Measurements from ENCODE around the gene NPIPB2.

- TF ChIP-seq CTCF (IDR thresholded peaks at IDR 0.05; ENCODE audit: insufficient read depth, low read depth, low read length) (no peak), EZH2 (IDR thresholded peaks at IDR 0.05; ENCODE audit: insufficient read depth, low read length) (no peak)
Measured at GRCh38 chr16:11907160-11907970, 34.5 kb downstream of the NPIPB2 start.
